HG03103 (cell line): ENCODE results near the gene COQ10A.
"Not testable (repeated sequence)": the region's sequence is repeated elsewhere in the genome, so short reads cannot be mapped to it uniquely, and the experiment has no call there.

Experiments
- ATAC-seq: cut with Tn5 transposase; IDR thresholded peaks from one replicate; pipeline ENCODE4 v1.9.1; 2021; ENCODE audit warnings: low read depth; ENCODE audit not compliant: unreplicated experiment

Gene COQ10A

DNA sequence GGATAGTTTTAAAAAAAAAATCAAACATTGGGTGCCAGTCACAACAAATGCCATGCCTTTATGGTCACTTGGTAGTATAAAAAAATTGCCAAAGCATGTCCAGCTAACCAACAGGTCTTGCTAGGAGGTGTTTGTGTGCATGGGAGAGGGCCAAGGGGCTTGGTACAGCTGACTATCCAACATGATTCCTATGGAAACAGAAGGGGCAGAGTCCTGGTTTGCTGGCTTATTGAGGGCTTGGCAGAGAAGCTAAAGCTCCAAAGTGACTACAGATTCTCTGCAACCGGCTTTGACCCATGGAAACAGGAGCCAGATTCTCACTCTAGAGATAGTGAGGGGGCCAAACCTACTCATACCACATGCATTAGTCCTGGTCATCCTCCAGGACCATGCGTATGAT, 5.7 kb downstream of the COQ10A start:
- ATAC-seq, result not testable (repeated sequence)

DNA sequence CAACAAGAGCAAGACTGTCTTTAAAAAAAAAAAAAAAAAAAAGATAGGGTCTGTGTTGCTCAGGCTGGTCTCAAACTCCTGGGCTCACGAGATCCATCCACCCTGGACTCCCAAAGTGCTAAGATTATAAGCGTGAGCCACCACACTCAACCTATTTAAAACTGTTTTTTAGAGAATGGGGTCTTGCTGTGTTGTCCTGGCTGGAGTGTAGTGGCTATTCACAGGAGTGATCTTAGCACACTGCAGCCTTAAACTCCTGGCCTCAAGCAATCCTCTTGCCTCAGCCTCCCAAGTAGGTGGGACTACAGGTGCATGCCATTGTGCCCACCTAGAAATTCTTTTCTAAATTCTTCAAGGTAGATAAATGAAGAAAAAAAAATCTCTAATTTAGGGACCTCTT, 7.6 kb downstream of the COQ10A start:
- ATAC-seq, result no peak

DNA sequence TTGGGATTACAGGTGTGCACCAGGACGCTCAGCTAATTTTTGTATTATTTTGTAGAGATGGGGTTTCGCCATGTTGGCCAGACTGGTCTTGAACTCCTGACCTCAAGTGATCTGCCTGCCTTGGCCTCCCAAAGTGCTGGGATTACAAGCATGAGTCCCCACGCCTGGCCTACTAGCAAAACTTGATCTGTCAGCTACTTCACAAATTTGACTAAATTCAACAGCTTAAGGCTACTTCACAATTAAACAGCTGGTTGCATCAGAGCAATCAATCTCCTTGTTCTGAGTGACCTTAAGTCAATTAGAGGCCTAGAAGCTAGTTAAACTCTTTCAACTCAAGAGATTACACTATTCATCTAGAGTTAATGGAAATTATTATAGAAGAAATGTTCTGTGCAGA, 12.2 kb downstream of the COQ10A start:
- no peak for ATAC-seq

DNA sequence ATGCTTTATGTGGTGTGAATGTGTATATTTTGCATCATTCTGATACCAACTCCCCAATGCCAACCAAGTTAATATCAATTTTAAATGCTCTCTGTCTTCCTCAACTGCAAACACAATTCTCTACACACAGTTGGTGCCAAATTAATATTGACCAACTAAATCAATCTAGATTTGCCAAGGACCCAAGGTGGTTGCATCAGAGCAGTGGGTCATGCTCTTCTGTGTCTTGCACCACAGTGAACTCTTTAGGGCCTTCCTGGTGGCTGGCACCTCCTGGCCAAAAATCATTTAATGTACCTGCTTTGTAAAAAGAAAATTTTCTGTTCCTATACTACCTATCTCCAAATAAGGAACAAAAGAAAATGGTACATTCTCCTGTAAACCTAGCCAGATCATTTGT, 14.1 kb downstream of the COQ10A start:
- ATAC-seq, result no peak

DNA sequence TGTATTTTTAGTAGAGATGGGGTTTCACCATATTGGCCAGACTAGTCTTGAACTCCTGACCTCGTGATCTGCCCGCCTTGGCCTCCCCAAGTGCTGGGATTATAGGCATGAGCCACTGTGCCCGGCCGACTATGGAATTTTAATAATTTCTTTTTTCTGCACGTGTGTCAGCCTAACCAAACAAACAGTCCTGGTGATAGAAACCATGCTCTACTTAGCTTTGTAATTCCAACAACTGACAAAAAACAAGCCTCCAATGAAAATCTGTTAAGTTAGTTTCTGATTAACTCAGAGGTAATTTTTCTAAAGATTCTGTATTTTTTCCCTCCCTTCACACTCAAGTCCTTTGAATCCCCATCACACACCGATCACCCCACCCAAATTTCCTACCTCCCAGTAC, 15.3 kb downstream of the COQ10A start:
- ATAC-seq, result no peak

DNA sequence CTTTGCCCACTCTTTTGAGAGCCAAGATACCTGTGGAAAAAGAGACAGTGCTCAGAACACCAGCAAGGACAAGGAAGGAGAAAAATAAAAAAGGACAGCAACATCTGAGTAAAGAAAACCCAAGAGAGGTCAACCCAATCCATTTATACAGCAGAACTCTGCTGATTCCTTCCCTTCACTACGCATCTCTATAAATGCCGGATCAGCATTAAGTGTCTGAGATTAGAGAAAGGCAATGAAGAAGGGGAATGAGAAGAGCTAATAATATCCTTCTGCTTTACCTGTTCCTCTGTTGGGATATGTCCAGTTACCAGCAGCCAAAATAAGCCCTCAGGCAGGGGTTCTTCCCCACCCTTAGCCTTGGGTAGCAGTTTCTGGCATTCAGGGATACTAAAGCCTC, 15.8 kb downstream of the COQ10A start:
- no peak for ATAC-seq

DNA sequence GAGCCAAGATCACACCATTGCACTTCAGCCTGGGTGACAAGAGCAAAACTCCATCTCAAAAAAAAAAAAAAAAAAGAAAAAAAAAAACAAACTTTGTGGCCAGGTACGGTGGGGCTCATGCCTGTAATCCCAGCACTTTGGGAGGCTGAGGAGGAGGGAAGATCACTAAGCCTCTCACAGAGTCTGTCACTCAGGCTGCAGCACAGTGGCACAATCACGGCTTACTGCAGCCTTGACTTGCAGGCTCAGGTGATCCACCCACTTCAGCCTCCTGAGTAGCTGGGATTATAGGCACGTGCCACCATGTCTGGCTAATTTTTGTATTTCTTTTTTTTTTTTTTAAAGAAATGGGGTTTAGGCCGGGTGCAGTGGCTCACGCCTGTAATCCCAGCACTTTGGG, 17.5 kb downstream of the COQ10A start:
- ATAC-seq, result not testable (repeated sequence)

DNA sequence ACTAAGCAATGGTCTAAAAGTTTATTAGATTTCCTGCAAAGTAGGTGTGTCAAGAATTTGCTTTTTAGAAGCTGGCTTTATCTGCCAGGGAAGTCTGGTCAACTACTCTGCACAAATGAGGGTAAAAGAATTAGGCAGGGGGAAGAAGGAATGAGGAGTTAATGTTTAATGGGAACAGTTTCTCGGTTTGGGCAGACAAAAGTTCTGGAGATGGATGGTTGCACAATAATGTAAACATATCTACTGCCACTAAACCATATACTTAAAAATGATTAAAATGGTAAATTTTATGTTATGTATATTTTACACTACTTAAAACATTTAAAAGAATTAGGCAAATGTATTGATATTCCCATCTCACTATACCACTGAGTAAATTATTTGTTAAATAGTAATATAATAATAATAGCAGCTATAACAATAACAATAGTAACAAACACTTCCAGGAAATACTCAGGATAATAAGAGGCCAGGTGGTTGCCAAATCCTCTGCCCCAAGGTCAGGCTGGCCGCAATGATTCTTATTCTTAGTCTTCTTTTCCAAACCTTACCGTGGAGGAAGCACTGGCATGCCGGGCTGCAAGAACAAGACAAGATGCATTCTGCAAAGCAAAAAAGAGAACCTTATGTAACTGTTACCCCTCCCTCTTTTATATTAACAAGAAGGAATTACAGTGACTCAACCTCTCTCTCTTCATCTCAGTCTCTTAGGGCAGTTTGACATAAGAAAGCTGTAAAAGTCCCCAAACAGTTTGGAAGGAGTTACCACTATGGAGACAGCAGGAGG, 19.5 kb downstream of the COQ10A start:
- no peak for ATAC-seq

DNA sequence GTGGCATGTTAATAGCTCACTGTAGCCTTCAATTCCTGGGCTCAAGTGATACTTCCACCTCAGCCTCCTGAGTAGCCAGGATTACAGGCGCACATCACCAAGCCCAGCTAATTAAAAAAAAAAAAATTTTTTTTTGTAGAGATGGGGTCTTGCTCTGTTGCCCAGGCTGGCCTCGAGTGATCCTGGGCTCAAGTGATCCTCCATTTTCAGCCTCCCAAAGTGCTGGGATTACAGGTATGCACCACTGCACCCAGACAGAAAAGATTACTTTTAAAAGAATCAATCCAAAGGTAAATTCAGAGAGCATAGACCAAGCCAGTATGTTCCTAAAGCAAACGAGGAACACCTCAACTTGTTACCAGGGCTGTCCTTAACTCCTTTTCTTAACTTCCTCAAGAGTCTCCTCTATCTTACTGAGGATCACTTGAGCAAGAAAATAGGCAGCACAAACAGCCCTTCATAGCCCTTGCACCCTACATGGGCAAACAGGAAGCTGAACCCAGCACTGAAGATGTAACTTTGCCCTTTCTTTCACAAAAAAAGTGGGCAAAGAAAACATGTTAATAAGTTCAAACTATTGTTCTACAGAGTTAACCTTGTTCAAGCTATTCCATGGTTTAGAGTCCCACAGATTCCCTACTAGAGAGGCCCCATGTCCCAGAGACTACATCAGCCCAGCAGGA, 22.1 kb downstream of the COQ10A start:
- ATAC-seq, result no peak

DNA sequence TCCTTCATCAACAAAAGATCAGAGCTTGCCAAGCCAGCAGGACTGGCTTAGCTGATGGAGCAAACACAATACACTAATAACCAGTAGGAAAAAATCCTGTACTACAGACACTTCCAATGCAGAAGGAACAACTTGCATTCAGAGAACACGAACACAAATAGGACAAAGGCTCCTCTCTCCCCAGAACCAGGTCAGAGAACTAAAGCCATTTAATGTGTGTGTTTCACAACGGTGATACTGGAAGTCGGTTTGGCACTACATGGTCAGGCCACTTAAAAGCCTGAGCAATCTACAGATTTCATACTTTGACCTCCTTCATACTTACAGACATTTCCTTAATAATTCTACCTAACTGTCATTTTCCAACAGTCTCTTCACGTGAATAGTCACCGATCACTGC, 27.1 kb downstream of the COQ10A start:
- no peak for ATAC-seq

DNA sequence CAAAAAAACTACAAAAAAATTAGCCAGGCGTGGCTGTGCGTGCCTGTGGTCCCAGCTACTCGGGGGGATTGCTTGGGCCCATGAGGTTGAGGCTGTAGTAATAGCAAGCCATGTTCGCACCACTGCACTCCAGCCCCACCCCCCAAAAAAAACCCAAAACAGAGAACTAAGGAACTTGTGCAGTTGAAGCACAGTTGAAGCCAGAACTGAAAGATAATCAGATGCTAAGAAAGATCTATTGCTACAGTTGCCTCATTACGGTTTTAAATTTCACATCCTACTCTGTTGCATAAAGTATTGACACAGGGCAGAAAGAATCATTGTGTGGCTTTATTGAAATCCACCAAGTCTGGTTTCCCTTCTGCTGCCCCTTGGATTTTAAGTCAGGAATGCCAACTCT, 29.6 kb downstream of the COQ10A start:
- no peak for ATAC-seq

DNA sequence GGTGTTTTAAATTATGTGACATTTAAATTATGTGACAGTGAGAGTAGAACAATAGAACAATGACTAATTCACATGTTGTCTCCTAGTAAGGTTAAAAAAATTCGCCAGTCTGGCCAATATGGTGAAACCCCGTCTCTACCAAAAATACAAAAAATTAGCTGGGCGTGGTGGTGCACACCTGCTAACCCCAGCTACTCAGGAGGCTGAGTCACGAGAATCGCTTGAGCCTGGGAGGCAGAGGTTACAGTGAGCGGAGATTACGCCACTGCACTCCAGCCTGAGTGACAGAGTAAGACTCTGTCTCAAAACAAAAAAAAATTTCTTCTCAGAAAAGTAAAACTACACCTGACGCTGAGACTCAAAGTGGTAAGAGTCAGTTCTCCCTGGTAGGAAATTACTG, 30.7 kb downstream of the COQ10A start:
- ATAC-seq, result no peak

DNA sequence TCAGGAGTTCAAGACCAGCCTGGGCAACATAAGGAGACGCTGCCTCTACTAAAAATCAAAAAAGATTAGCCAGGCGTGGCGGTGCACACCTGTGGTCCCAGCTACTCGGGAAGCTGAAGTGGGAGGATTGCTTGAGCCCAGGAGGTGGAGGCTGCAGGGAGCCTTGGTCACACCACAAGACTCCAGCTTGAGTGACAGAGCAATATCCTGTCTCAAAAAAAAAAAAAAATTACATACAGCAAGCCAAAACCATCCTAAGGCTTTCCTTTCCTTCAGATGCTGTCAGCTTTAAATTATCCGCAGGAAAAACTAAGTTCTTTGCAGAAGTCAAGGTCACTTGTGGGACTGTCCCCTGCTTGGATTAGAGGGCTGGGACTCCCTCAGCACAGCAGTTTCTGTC, 32.1 kb downstream of the COQ10A start:
- ATAC-seq, result no peak

DNA sequence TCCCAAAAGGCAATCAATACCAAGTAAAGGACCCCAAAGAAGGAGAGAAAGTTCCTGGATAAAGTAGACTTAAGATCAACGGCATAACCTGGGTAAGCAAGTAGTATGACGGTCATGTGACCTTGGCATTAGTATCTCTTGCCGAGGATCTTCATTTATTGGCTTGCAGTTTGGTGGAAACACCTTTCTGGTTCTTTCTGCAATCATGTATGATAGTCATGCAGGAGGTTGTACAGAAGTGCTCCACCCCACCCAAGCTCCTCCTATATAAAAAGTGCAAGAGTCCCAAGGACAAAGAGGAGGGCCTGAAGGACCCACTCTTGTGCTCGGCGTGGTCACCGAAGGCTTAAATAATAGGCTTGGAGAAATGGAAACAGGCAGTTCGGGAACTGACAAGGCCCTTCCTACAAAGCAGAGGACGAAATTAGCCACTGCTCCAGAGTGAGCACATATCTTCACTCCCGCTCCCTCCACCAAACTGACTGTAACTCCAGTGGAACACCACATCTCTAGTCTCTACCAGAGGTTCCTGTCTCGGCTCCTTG, 32.6 kb downstream of the COQ10A start:
- ATAC-seq, result no peak

DNA sequence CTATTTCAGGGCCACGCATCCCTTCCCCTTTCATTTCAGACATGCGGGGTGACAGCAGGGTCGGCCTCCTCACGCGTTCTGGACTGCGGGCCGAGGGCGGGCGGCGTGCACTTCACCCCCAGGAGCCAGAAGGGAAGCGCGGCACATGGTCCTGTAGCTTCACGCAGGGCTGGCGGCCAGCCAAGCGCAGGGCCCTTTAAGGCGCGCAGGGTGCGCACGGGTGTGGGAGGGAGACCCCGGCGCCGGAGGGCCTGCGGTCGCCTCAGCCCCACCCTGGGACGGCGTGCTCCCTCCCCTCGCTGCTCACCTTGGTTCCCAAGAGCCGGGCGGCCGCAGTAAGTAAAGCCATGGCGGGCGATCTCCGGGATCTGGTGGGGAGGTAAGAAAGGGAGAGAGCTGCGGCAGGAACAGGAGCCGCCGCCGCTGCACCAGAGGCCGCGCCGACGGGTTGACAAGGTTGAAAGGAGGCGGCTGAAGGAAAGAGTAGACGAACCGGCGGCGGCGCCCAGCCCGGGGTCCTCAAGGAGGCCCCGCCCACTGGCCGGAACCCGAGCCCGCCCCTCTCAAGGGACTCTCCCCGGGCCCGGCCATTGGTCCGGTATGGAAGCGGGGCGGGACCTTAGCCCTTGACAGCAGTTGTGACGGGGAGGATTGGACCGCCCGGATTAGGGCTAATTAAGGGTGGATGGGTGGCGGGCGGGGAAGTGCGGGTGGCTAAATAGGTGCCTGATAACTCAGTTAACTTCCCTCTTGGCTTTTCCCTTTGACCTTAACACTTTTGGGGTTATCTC, 33.3 kb downstream of the COQ10A start, which contains the start of gene CS:
CS (minus strand) TSS at position 478 of the 791 bp plus-strand sequence; CDS start at position 349, 129 bp downstream.
- peak; percentile 90 for ATAC-seq

DNA sequence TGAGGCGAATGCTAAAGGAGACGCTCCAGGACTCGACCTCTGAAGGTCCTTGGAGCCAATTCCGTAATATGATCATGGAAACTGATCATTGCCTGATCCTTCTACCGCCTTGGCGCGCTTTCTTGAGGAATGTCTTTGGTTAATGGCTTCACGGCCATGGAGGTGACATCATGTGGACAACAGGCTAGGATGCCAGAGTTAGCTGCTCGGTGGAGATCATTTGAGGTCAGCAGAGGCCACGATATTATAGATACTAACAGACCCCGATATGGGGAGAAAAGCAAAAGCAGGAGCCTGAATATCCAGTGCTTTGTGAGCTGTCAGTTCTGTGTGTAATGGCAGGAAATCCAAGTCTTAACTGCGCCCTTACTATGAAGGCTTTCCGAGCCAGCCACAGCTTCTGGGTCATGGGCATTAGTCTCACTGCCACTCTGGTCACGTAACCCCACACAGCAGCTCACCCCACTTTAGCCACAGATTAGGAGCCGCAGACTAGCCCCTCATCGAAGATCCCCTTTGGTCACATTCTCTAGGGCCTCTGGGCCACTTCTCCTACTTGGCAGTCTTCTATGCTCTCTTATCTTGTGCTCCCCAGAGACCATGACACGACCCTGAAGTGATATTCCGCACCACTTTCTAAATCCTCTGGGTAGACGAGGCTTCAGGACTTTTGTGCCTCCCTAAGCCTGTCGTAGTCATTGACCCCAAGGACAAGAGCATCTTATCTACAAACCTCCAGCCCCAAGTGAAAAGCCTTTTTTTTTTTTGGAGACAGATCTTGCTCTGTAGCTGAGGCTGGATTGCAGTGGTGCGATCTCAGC, 34.1 kb downstream of the COQ10A start:
- ATAC-seq, result no peak

DNA sequence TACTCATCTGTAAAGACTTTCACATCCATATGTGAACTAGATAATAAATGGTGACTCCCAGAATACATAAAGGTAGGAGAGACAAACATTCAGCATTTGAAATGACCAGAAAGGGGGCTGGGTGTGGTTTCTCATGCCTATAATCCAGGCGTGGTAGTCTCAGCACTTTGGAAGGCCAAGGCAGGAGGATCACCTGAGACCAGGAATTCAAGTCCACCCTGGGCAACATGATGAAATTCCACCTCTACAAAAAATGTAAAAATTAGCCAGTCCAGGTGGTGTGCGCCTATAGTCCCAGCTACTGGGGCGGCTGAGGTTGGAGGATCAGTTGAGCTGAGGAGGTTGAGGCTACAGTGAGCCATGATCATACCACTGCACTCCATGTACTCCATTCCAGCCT, 37.5 kb downstream of the COQ10A start:
- no peak for ATAC-seq

DNA sequence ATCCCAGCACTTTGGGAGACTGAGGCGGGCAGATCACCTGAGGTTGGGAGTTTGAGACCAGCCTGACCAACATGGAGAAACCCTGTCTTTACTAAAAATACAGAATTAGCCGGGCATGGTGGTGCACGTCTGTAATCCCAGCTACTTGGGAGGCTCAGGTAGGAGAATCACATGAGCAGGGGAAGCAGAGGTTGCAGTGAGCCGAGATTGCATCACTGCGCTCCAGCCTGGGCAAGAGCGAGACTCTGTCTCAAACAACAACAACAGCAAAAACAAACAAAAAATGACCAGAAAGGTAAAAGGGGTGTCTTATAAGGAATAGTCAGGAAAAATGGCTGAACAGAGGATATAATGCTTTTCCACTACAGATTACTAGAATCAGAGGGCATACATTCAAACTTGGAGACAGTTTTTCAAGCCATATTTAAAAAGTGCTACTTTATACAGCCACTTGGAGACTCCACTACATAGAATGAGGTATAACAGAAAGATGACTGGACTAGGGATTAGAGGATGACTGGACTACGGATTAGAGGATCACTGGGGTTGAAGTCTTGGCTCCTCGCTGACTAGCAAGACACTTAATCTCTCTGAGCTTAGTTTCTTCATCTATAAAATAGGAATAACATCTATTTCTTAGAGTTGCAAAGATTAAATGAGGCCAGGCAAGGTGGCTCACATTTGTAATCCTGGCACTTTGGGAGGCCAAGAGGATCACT, 38.3 kb downstream of the COQ10A start:
- no peak for ATAC-seq

DNA sequence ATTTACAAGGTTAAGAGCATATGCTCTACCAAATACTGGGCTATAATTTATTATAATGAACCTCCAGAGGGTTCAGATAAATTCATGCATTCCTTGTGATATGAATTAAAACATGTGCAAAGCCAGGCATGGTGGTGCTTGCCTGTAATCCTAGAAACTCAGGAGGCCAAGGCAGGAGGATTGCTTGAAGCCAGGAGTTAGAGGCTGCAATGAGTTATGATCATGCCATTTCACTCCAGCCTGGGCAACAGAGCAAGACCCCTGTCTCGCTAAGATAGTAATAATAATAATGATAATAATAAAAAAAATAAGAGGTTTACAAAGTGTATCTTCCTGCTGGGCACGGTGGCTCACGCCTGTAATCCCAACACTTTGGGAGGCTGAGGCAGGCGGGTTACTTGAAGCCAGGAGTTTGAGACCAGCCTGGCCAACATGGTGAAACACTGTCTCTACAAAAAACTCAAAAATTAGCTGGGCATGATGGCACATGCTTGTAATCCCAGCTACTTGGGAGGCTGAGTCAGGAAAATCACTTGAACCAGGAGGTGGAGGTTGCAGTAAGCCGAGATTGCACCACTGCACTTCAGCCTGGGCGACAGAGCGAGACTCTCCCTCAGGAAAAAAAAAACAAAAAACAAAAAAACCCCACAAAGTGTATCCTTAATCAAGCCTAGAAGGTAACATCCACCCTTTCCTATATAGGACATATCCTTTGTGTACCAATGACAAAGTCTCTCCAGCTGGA, 40.7 kb downstream of the COQ10A start:
- no peak for ATAC-seq
